A549 (cell line): ENCODE data around the gene MAPKAP1. TPM values are rescaled to one million over a fixed set of nuclear protein-coding genes. Genes with fewer than 3 reads are reported as not detected.
A peak's percentile ranks its signal among the peaks of the same experiment; 100 is the strongest.

Source experiments
- ATAC-seq, 2 experiments: fragments of 200-7000 bp in 1 of 2; fragments of >200 bp in 1 of 2; cut with Nextera tagmentation in 1 of 2; cut with Tn5 transposase in 1 of 2; 3 replicates each; pipeline versions ENCODE4 v1.8.0 to v1.9.1; 2018 to 2020; ENCODE audit warnings: mild to moderate bottlenecking in 1 of 2, moderate library complexity in 1 of 2
- CTCF ChIA-PET: fragments of 300-600 bp; sonication (Branson Sonifier 250); formaldehyde crosslinking; extraction: SDS; loops from one replicate; lab custom pipeline; 2021; ENCODE audit warnings: antibody characterized with exemption, inconsistent platforms; lab: Yijun Ruan, JAX
- POLR2A ChIA-PET: fragments of 350-600 bp; formaldehyde crosslinking; extraction: SDS; loops from one replicate; lab custom pipeline; 2021; ENCODE audit warnings: antibody characterized with exemption, inconsistent platforms; lab: Yijun Ruan, JAX
- DNase-seq, 2 experiments: peaks; one replicate each; pipeline versions ENCODE4 v3.0.0 to v3.0.0-alpha.2; 2011 to 2016; ENCODE audit warnings: low read depth in 1 of 2, low spot score in 1 of 2
- FAIRE-seq: peaks from 2 replicates; lab custom pipeline; 2011; peaks lifted over from hg19 to GRCh38; lab: Jason Lieb, UNC
- H3K27ac ChIP-seq, 2 experiments: fragments of >200 bp; sonication (Bioruptor Twin); formaldehyde crosslinking; 3 replicates each; pipeline ENCODE4 v1.5.1; 2016 to 2017
- H3K4me1 ChIP-seq: fragments of >200 bp; sonication (Bioruptor Twin); formaldehyde crosslinking; 3 replicates; pipeline ENCODE4 v1.6.1; 2016
- H3K4me2 ChIP-seq: fragments of >200 bp; sonication (Bioruptor Twin); formaldehyde crosslinking; 3 replicates; pipeline ENCODE4 v1.6.1; 2016
- H3K4me3 ChIP-seq: fragments of >200 bp; sonication (Bioruptor Twin); formaldehyde crosslinking; 3 replicates; pipeline ENCODE4 v1.5.1; 2016
- H3K9me3 ChIP-seq: fragments of >200 bp; sonication (Bioruptor Twin); formaldehyde crosslinking; 3 replicates; pipeline ENCODE4 v1.6.1; 2016
- CTCF ChIP-seq: fragments of >200 bp; sonication (Bioruptor Twin); formaldehyde crosslinking; IDR thresholded peaks from 3 replicates; pipeline ENCODE4 v1.5.1; 2016
- E2F6 ChIP-seq: IDR thresholded peaks from 2 replicates; pipeline ENCODE4 v1.6.1; 2012; ENCODE audit warnings: low read depth, borderline replicate concordance
- FOXS1 ChIP-seq: fragments of 250-450 bp; sonication (Bioruptor Pico); IDR thresholded peaks from 2 replicates; pipeline ENCODE4 v1.5.0; 2020; ENCODE audit warnings: mild to moderate bottlenecking, moderate library complexity
- HOXA7 ChIP-seq: fragments of 250-450 bp; sonication (Bioruptor Pico); IDR thresholded peaks from 2 replicates; pipeline ENCODE4 v1.5.0; 2020; ENCODE audit warnings: mild to moderate bottlenecking, moderate library complexity
- JUN ChIP-seq, 2 experiments: fragments of >200 bp; sonication (Bioruptor Twin); formaldehyde crosslinking; IDR thresholded peaks; 2 replicates in 1 of 2; 3 replicates in 1 of 2; pipeline ENCODE4 v1.6.1; 2016 to 2017
- MAFK ChIP-seq: fragments of 450-650 bp; IDR thresholded peaks from 2 replicates; pipeline ENCODE4 v1.6.1; 2014; ENCODE audit not compliant: partially characterized antibody
- PBX3 ChIP-seq: IDR thresholded peaks from 2 replicates; pipeline ENCODE4 v1.6.1; 2012
- RCOR1 ChIP-seq: fragments of 150-350 bp; IDR thresholded peaks from 2 replicates; pipeline ENCODE4 v1.6.1; 2014; ENCODE audit warnings: antibody characterized with exemption, low read length, low read depth
- USF2 ChIP-seq: fragments of 450-650 bp; IDR thresholded peaks from 2 replicates; pipeline ENCODE4 v1.6.1; 2014; ENCODE audit warnings: antibody characterized with exemption
- WGBS: methylation state at CpG from one replicate; pipeline ENCODE4 v1.1.6; 2017; ENCODE audit errors: missing lambda C conversion rate; 5-methylcytosine and 5-hydroxymethylcytosine counted together
- polyA plus RNA-seq, 4 experiments: library from polyadenylated mRNA; depleted of rRNA in 3 of 4; stranded (reverse); fragments of >200 nt; fragmentation: RNase III in 1 of 4; extraction: RNeasy Plus Mini Kit Qiagen cat#74134 plus additional on column Dnase treatment in 1 of 4; gene quantifications; 2 replicates in 3 of 4; 3 replicates in 1 of 4; pipeline ENCODE4 v1.2.3, GENCODE V29; 2011 to 2017
- TF ChIP-seq, protein P1 (sequence below): fragments of 150-350 bp; IDR thresholded peaks from 2 replicates; pipeline ENCODE4 v1.6.1; 2014; ENCODE audit warnings: low read depth, mild to moderate bottlenecking, low read length

The MAPKAP1 gene
- polyA plus RNA-seq, 2 of the 4 experiments (the other 2 are of a cell fraction), result 49.9 to 119 TPM

DNA sequence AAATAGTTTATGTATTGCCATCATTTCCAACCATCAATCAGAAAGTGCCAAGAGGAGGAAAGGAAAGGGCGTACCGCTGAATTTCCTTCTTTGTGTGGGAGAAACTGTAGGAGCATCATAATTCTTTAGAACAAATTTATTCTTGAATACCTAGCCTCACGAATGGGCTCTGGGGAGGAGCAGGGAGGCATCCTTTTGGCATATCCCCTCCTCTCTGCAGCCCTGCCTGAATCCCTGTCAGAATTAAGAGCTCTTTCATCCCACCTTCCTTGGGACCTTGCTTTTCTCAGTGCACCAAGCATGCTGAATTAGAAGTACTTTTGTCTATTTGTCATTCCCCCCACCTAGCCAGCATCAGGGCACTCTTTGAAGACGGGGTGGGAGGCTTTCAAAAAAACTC lies 189.4 kb downstream of the MAPKAP1 start:
- no peak overlapping the region for H3K4me2 ChIP-seq
- no peak for ATAC-seq
- POLR2A ChIA-PET, result no interaction called here
- TF ChIP-seq USF2, result no peak
- TF ChIP-seq, all 56 proteins: peak for 0
- CTCF ChIA-PET, result no interaction called here
- FAIRE-seq (no peak), DNase-seq (no peak)
- no peak overlapping the region for H3K27ac ChIP-seq
- H3K9me3 ChIP-seq, result no peaks in the 10 kb centered on the region
- H3K4me3 ChIP-seq, result no peak overlapping the region
- peaks cover 32% of the 10 kb centered on the region for H3K4me1 ChIP-seq
- WGBS, result 89% methylated on average over 4 of the region's 4 CpGs

DNA sequence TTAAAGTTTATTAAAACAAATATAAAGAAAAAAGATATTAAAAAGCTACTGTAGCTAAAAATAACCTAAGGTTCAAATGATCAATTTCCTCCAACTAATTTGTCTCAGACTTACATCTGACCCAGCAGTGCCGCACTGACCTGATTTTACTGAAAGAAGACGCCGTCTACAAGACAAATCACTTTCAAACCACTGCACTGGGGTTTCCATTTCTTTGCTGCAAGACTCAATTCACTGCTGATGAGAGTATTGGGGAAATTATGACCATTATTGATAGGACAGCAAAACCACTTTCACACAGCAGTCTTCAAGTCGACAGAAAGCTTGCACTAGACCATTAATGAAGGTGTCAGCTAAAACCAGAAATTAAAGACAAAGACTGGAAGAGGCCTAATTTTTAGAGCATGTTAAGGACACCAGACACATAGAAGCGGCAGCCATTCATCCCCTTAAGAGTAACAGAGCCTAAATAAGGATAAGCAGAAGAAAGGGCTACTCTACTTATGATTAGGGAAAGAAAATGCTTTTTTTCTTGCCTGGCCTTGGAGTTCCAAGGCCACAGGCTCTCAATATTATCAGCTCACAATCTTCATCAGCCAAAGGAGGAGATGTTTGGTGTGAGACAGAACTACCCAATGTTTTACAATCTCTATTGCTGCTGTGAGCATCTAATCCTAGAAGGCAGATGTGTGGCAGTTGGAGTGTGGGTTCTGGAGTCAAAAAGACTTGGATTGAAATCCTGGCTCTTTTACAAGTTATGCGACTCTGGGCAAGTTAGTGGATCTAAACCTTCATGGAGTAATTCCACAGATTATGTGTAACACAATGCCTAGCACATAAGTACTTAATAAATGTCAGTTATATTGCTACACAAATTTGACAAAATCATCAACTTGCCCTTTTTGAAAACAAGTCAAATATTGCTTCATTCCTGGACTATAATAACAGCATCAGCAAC lies 190.7 kb downstream of the MAPKAP1 start:
- H3K27ac ChIP-seq, result no peak overlapping the region
- ChIA-PET POLR2A (no interaction called here), CTCF (no interaction called here)
- TF ChIP-seq MAFK, result no peak
- H3K4me2 ChIP-seq, result no peak overlapping the region
- ATAC-seq (no peak), DNase-seq (no peak), FAIRE-seq (no peak)
- no peaks in the 10 kb centered on the region for H3K9me3 ChIP-seq
- H3K4me3 ChIP-seq, result no peak overlapping the region
- peaks cover 24% of the 10 kb centered on the region for H3K4me1 ChIP-seq
- WGBS, result 93% methylated on average over 6 of the region's 6 CpGs

DNA sequence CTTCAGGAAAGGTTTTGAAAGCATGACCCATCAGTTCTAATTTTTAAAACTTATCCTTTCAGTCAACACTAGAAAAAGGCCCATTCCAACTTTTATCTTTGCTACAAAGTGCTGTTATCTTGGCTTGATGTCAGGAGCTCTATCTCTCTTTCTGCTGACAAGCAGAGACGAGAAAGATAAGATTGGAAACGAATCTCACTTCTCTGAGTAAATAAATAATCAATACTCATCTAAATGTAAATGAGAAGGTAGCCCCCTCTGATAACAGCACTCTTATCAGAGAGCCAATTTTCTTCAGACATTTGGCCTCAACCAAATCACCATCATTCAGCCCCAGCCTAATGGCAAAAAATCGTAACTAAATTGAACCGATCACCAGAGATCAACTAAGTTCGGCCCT lies 191.7 kb downstream of the MAPKAP1 start:
- WGBS, result 95% methylated on average over 5 of the region's 5 CpGs
- H3K27ac ChIP-seq, result no peak overlapping the region
- H3K4me1 ChIP-seq, result peaks cover 22% of the 10 kb centered on the region
- no peak overlapping the region for H3K4me3 ChIP-seq
- H3K9me3 ChIP-seq, result no peaks in the 10 kb centered on the region
- ATAC-seq, result no peak
- DNase-seq, result no peak
- no peak for TF ChIP-seq HOXA7 (CRISPR knock-in tag)
- no peak for TF ChIP-seq CTCF
- TF ChIP-seq PBX3, result no peak
- no peak for TF ChIP-seq RCOR1
- TF ChIP-seq, protein P1, sequence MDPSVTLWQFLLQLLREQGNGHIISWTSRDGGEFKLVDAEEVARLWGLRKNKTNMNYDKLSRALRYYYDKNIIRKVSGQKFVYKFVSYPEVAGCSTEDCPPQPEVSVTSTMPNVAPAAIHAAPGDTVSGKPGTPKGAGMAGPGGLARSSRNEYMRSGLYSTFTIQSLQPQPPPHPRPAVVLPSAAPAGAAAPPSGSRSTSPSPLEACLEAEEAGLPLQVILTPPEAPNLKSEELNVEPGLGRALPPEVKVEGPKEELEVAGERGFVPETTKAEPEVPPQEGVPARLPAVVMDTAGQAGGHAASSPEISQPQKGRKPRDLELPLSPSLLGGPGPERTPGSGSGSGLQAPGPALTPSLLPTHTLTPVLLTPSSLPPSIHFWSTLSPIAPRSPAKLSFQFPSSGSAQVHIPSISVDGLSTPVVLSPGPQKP, result no peak
- no peak for TF ChIP-seq FOXS1 (CRISPR knock-in tag)
- no peak for FAIRE-seq
- ChIA-PET CTCF (interaction anchor here (0.8 kb wide), 1 partner anchor 43 kb away, joined by 3 read pairs; no protein-coding TSS in a partner anchor), POLR2A (no interaction called here)
- H3K4me2 ChIP-seq, result no peak overlapping the region

DNA sequence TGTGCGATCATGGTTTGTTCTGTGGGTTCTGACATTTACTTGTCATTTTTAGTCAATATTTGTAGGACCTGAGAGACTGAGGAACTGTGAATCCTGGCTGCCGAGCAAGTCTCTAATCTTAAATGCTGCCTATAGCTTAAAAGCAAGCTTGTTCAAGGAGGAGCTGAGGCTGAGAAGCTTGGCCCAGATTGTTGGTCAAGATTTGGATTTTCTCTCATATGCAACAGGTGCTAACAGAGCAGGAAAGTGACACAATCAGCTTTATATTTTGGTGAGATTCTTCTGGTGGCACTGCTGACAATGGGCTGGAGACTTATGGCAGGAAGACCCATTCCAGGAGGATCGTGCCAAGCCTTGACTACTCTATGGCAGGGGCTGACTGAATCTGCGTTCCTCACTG lies 192.5 kb downstream of the MAPKAP1 start:
- TF ChIP-seq JUN (IDR thresholded peaks at IDR 0.05) (no peak), E2F6 (no peak)
- ChIA-PET CTCF (interaction anchor here (0.7 to 2.0 kb wide), 4 partner anchors 17 to 884 kb away, joined by 3 to 8 read pairs (median 4); no protein-coding TSS in a partner anchor), POLR2A (no interaction called here)
- H3K4me1 ChIP-seq, result peaks cover 22% of the 10 kb centered on the region
- no peak overlapping the region for H3K4me3 ChIP-seq
- DNase-seq, result no peak
- ATAC-seq, result no peak
- no peak for FAIRE-seq
- peak overlapping the region; percentile 55 to 81; a peak in 3 of 6 replicates for H3K27ac ChIP-seq
- H3K9me3 ChIP-seq, result no peaks in the 10 kb centered on the region
- 93% methylated on average over 4 of the region's 4 CpGs for WGBS
- peak overlapping the region; percentile 67 for H3K4me2 ChIP-seq
